Testis (tissue), 2 donors: ENCODE results near the gene CCDC154.

ENCODE experiments used
- POLR2A ChIP-seq: fragments of 450-650 bp; IDR thresholded peaks from one replicate; pipeline ENCODE4 v1.6.1; 2017; ENCODE audit warnings: antibody characterized with exemption, mild to moderate bottlenecking, moderate library complexity
- TF ChIP-seq, protein P1 (sequence below), 3 experiments: fragments of 450-650 bp in 2 of 3; fragments of 200-600 bp in 1 of 3; sonication (generic) in 1 of 3; IDR thresholded peaks; one replicate each; pipeline ENCODE4 v1.5.1; 2016 to 2019; ENCODE audit warnings: antibody characterized with exemption in 3 of 3, mild to moderate bottlenecking in 2 of 3, moderate library complexity in 1 of 3

DNA sequence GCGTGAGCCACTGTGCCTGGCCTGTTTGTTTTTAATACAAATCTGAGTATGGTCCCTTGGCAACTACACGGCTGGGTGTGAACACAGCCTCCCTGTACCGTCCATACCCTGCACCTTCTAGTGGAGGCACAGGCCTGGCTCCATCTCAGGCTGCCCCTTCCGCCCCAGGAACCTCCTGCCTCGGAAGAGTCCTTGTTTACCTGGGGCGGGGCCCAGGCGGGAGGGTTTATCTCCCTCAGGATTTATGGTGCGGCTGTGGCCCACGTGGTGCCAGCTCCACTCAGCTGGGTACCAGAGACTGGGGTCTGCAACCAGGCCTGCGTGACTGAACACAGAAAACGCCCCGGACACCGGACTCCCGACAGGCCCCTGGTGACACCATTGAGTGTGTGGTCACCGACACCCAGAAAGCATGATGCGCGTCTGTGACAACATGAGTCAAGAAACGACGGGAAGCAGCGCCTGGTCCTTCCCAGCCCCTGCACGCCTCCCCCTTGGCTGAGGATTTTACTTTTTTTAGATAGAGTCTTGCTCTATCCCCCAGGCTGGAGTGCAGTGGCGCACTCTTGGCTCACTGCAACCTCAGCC lies 48.8 kb downstream of the CCDC154 start:
- no peak for TF ChIP-seq POLR2A
- TF ChIP-seq, protein P1, sequence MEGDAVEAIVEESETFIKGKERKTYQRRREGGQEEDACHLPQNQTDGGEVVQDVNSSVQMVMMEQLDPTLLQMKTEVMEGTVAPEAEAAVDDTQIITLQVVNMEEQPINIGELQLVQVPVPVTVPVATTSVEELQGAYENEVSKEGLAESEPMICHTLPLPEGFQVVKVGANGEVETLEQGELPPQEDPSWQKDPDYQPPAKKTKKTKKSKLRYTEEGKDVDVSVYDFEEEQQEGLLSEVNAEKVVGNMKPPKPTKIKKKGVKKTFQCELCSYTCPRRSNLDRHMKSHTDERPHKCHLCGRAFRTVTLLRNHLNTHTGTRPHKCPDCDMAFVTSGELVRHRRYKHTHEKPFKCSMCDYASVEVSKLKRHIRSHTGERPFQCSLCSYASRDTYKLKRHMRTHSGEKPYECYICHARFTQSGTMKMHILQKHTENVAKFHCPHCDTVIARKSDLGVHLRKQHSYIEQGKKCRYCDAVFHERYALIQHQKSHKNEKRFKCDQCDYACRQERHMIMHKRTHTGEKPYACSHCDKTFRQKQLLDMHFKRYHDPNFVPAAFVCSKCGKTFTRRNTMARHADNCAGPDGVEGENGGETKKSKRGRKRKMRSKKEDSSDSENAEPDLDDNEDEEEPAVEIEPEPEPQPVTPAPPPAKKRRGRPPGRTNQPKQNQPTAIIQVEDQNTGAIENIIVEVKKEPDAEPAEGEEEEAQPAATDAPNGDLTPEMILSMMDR (IDR thresholded peaks at IDR 0.05) = no peak
